Measurements from ENCODE around the gene PDE11A. TPM values are rescaled to one million over a fixed set of nuclear protein-coding genes. Genes with fewer than 3 reads are reported as not detected.

The PDE11A gene
- total and polyA plus RNA-seq, 9 donors: 0.15 to 2.0 (median 0.42) TPM; not detected in 1

GRCh38 chr2:177640423-177640822 is 432.2 kb downstream of the PDE11A start:
- TF ChIP-seq POLR2A (IDR thresholded peaks at IDR 0.05): no peak
- TF ChIP-seq, protein P1, sequence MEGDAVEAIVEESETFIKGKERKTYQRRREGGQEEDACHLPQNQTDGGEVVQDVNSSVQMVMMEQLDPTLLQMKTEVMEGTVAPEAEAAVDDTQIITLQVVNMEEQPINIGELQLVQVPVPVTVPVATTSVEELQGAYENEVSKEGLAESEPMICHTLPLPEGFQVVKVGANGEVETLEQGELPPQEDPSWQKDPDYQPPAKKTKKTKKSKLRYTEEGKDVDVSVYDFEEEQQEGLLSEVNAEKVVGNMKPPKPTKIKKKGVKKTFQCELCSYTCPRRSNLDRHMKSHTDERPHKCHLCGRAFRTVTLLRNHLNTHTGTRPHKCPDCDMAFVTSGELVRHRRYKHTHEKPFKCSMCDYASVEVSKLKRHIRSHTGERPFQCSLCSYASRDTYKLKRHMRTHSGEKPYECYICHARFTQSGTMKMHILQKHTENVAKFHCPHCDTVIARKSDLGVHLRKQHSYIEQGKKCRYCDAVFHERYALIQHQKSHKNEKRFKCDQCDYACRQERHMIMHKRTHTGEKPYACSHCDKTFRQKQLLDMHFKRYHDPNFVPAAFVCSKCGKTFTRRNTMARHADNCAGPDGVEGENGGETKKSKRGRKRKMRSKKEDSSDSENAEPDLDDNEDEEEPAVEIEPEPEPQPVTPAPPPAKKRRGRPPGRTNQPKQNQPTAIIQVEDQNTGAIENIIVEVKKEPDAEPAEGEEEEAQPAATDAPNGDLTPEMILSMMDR (IDR thresholded peaks at IDR 0.05): no peak
- no peak for TF ChIP-seq EP300 (IDR thresholded peaks at IDR 0.05)
- no peak for DNase-seq
- Histone ChIP-seq H3K36me3 (no peaks in the 10 kb centered on the region), H3K4me1 (ENCODE audit: insufficient read depth) (peaks cover 1% of the 10 kb centered on the region), H3K27ac (no peak overlapping the region), H3K9me3 (no peaks in the 10 kb centered on the region), H3K4me3 (no peak overlapping the region), H3K27me3 (no peaks in the 10 kb centered on the region)
- WGBS, 3 donors: 89 to 94% (median 90%) methylated on average over 3 of the region's 3 CpGs
- intact Hi-C loops (cut with DNase I): no loop called here

GRCh38 chr2:177639262-177639914 is 433.2 kb downstream of the PDE11A start:
- DNase-seq: no peak
- H3K36me3 ChIP-seq: no peaks in the 10 kb centered on the region
- H3K9me3 ChIP-seq: no peaks in the 10 kb centered on the region
- H3K27ac ChIP-seq: no peak overlapping the region
- WGBS, 3 donors: 42 to 48% (median 46%) methylated on average over 2 of the region's 2 CpGs
- no peak overlapping the region for H3K4me3 ChIP-seq
- peaks cover 1% of the 10 kb centered on the region for H3K4me1 ChIP-seq (ENCODE audit: insufficient read depth)
- no peaks in the 10 kb centered on the region for H3K27me3 ChIP-seq
- TF ChIP-seq POLR2A (IDR thresholded peaks at IDR 0.05) (no peak), EP300 (IDR thresholded peaks at IDR 0.05) (no peak)
- TF ChIP-seq, protein P1 (IDR thresholded peaks at IDR 0.05): no peak
- intact Hi-C loops (cut with DNase I): no loop called here

DNA sequence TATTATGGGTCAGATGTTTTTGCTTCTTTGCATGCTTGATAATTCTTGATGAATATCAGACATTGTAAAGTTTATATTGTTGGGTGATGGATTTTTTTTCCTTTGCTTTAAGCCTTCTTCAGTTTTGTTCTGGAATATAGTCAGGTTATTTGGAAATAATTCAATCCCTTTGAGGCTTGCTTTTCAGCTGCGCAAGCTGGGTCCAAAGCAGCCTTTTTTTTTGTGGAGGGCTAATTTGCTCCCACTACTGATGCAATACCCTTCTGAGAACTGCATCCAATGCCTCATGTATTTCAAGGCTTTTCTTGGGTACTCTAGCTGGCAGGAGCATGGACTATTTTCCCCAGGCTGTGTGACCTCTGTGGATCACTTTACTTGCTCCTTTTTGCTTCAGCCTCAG is 434.1 kb downstream of the PDE11A start:
- H3K4me3 ChIP-seq: no peak overlapping the region
- H3K36me3 ChIP-seq: no peaks in the 10 kb centered on the region
- no peaks in the 10 kb centered on the region for H3K27me3 ChIP-seq
- no peaks in the 10 kb centered on the region for H3K9me3 ChIP-seq
- DNase-seq: no peak
- TF ChIP-seq EP300 (IDR thresholded peaks at IDR 0.05) (no peak), POLR2A (IDR thresholded peaks at IDR 0.05) (no peak)
- TF ChIP-seq, protein P1 (IDR thresholded peaks at IDR 0.05): no peak
- WGBS, 3 donors: 86 to 98% (median 92%) methylated on average over 1 of the region's 1 CpG
- H3K27ac ChIP-seq: no peak overlapping the region
- peaks cover 1% of the 10 kb centered on the region for H3K4me1 ChIP-seq (ENCODE audit: insufficient read depth)
- intact Hi-C loops (cut with DNase I): no loop called here

DNA sequence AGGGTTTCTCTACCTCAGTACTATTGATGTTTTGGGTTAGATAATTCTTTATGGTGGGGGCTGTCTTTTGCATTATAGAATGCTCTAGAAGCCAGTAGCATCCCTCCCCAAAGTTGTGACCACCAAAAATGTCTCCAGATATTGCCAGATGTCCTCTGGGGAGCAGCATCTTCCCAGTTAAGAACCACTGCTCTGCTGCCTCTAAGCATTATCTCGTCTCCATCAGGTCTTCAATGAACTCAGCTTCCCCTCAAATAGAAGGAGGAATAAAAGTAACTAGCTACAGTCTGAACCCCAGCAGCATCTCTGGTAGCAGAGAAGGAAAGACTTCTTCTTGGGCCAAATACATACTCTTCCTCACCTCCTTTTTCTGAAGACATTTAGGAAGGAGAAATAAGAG is 435.9 kb downstream of the PDE11A start:
- H3K9me3 ChIP-seq: no peaks in the 10 kb centered on the region
- H3K4me3 ChIP-seq: no peak overlapping the region
- intact Hi-C loops (cut with DNase I): no loop called here
- no peak overlapping the region for H3K27ac ChIP-seq
- no peak for TF ChIP-seq EP300 (IDR thresholded peaks at IDR 0.05)
- TF ChIP-seq, protein P1 (IDR thresholded peaks at IDR 0.05): no peak
- TF ChIP-seq POLR2A (IDR thresholded peaks at IDR 0.05): no peak
- H3K27me3 ChIP-seq: no peaks in the 10 kb centered on the region
- no peak for DNase-seq
- no peaks in the 10 kb centered on the region for H3K4me1 ChIP-seq (ENCODE audit: insufficient read depth)
- no peaks in the 10 kb centered on the region for H3K36me3 ChIP-seq
- WGBS, 3 donors: 78 to 94% (median 87%) methylated on average over 1 of the region's 1 CpG
